ENCODE results near the gene ADCY3. TPM values are rescaled to one million over a fixed set of nuclear protein-coding genes. Genes with fewer than 3 reads are reported as not detected.

ADCY3 gene
- polyA plus RNA-seq, 1 of the 3 experiments (the other 2 are of a cell fraction): 53.9 TPM

- Histone ChIP-seq H3K4me3 (ENCODE audit: low read depth in 2 of 2, low read length in 1 of 2) (no peak overlapping the region), H3K4me1 (ENCODE audit: control insufficient read depth in 1 of 2, insufficient read depth in 2 of 2, low read depth in 1 of 2, low read length in 1 of 2) (peaks cover 5 to 8% of the 10 kb centered on the region in 2 experiments; a peak in 2 of 4 replicates), H2AFZ (ENCODE audit: low read depth) (no peak overlapping the region), H4K20me1 (ENCODE audit: insufficient read depth) (no peaks in the 10 kb centered on the region), H3K36me3 (replicated peaks in 1 of 2; ENCODE audit: control insufficient read depth in 1 of 2, insufficient read depth in 2 of 2, low read length in 1 of 2) (no peaks in the 10 kb centered on the region), H3K79me2 (ENCODE audit: insufficient read depth) (no peaks in the 10 kb centered on the region), H3K4me2 (no peak overlapping the region), H3K27ac (ENCODE audit: low read depth in 2 of 2, low read length in 1 of 2) (no peak overlapping the region), H3K9me2 (no peaks in the 10 kb centered on the region), H3K9me3 (no peaks in the 10 kb centered on the region), H3F3A (replicated peaks; ENCODE audit: insufficient read depth) (no peaks in the 10 kb centered on the region), H3K27me3 (ENCODE audit: insufficient read depth) (no peaks in the 10 kb centered on the region), H3K9ac (no peak overlapping the region)
- DNase-seq: no peak
- 89% methylated on average over 7 of the region's 7 CpGs for WGBS (ENCODE audit: low lambda C conversion rate)
- TF ChIP-seq RAD21 (IDR thresholded peaks at IDR 0.05; ENCODE audit: low read length): no peak
- TF ChIP-seq MXI1 (IDR thresholded peaks at IDR 0.05; ENCODE audit: low read depth, low read length): no peak
- TF ChIP-seq ELF1 (IDR thresholded peaks at IDR 0.05): no peak
- no peak for TF ChIP-seq YY1 (IDR thresholded peaks at IDR 0.05; ENCODE audit: low read depth)
- TF ChIP-seq, protein P1, sequence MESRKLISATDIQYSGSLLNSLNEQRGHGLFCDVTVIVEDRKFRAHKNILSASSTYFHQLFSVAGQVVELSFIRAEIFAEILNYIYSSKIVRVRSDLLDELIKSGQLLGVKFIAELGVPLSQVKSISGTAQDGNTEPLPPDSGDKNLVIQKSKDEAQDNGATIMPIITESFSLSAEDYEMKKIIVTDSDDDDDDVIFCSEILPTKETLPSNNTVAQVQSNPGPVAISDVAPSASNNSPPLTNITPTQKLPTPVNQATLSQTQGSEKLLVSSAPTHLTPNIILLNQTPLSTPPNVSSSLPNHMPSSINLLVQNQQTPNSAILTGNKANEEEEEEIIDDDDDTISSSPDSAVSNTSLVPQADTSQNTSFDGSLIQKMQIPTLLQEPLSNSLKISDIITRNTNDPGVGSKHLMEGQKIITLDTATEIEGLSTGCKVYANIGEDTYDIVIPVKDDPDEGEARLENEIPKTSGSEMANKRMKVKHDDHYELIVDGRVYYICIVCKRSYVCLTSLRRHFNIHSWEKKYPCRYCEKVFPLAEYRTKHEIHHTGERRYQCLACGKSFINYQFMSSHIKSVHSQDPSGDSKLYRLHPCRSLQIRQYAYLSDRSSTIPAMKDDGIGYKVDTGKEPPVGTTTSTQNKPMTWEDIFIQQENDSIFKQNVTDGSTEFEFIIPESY (IDR thresholded peaks at IDR 0.05; ENCODE audit: borderline replicate concordance, low read depth): no peak
- TF ChIP-seq NRF1 (IDR thresholded peaks at IDR 0.05; ENCODE audit: low read depth, low read length): no peak
- CTCF ChIA-PET: interaction anchor here (0.9 to 1.4 kb wide), 4 partner anchors 23 to 441 kb away, joined by 3 to 4 read pairs (median 3); no protein-coding TSS in a partner anchor
- POLR2A ChIA-PET: no interaction called here
These were observed 69.1 kb downstream of the ADCY3 start for GRCh38 chr2:24850944-24851343.

GRCh38 chr2:24845691-24846090 lies 74.3 kb downstream of the ADCY3 start:
- Histone ChIP-seq H3K9ac (no peak overlapping the region), H3K27ac (ENCODE audit: low read depth in 2 of 2, low read length in 1 of 2) (no peak overlapping the region), H2AFZ (ENCODE audit: low read depth) (no peak overlapping the region), H3K79me2 (ENCODE audit: insufficient read depth) (no peaks in the 10 kb centered on the region), H3K36me3 (replicated peaks in 1 of 2; ENCODE audit: control insufficient read depth in 1 of 2, insufficient read depth in 2 of 2, low read length in 1 of 2) (no peaks in the 10 kb centered on the region), H4K20me1 (ENCODE audit: insufficient read depth) (no peaks in the 10 kb centered on the region), H3K27me3 (ENCODE audit: insufficient read depth) (no peaks in the 10 kb centered on the region), H3K9me3 (no peaks in the 10 kb centered on the region), H3F3A (replicated peaks; ENCODE audit: insufficient read depth) (no peaks in the 10 kb centered on the region), H3K9me2 (no peaks in the 10 kb centered on the region), H3K4me2 (no peak overlapping the region), H3K4me1 (ENCODE audit: control insufficient read depth in 1 of 2, insufficient read depth in 2 of 2, low read depth in 1 of 2, low read length in 1 of 2) (no peaks in the 10 kb centered on the region), H3K4me3 (ENCODE audit: low read depth in 2 of 2, low read length in 1 of 2) (no peak overlapping the region)
- no peak for DNase-seq
- TF ChIP-seq GABPA (IDR thresholded peaks at IDR 0.05; ENCODE audit: low read depth) (no peak), SMC3 (IDR thresholded peaks at IDR 0.05; ENCODE audit: low read depth, low read length) (no peak), YY1 (IDR thresholded peaks at IDR 0.05; ENCODE audit: low read depth) (no peak), RFX5 (IDR thresholded peaks at IDR 0.05; ENCODE audit: low read length) (no peak), USF2 (IDR thresholded peaks at IDR 0.05; ENCODE audit: borderline replicate concordance, low read depth, low read length) (no peak), RCOR1 (IDR thresholded peaks at IDR 0.05; ENCODE audit: low read length) (no peak), TAF1 (IDR thresholded peaks at IDR 0.05; ENCODE audit: borderline replicate concordance, low read depth, low read length) (no peak), MEF2A (IDR thresholded peaks at IDR 0.05; ENCODE audit: borderline replicate concordance, low read depth) (no peak), EZH2phosphoT487 (IDR thresholded peaks at IDR 0.05; ENCODE audit: borderline replicate concordance, low read depth) (no peak), MAX (IDR thresholded peaks at IDR 0.05; ENCODE audit: low read depth) (no peak), ELF1 (IDR thresholded peaks at IDR 0.05) (no peak), JUND (IDR thresholded peaks at IDR 0.05) (no peak), NFIC (IDR thresholded peaks at IDR 0.05; ENCODE audit: borderline replicate concordance) (no peak)
- CTCF ChIA-PET: interaction anchor here (1.6 kb wide), 2 partner anchors 18 to 436 kb away, joined by 3 to 6 read pairs; no protein-coding TSS in a partner anchor
- 100% methylated on average over 2 of the region's 5 CpGs for WGBS (ENCODE audit: low lambda C conversion rate)
- POLR2A ChIA-PET: interaction anchor here (0.7 kb wide), 1 partner anchor 26 kb away, joined by 3 read pairs; no protein-coding TSS in a partner anchor
